HG03571 (cell line): ENCODE measurements around the gene ALLC.

ENCODE experiments used
- ATAC-seq: cut with Tn5 transposase; IDR thresholded peaks from one replicate; pipeline ENCODE4 v1.9.1; 2021; ENCODE audit not compliant: unreplicated experiment

The ALLC gene

DNA sequence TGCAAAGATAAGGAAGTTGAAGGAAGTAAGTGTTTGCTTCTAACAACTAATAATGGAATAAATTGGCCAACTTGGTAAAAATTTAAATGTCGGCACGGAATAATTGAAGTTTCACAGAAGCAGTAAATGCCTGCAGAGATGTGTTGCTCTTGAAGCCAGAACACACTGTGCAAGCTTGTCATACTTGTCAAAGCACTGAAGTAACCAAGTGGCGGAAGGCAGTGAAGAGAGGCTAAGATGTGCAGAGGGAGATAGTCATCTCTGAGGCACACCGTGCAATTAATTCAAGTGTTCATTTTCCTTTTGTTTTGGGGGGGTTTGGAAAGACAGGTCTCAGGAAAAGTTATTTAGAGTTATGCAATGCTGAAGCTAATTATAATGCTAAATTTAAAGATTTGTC lies 50.6 kb downstream of the ALLC start:
- ATAC-seq = no peak

GRCh38 chr2:3709225-3709624 lies 51.2 kb downstream of the ALLC start:
- ATAC-seq = no peak

DNA sequence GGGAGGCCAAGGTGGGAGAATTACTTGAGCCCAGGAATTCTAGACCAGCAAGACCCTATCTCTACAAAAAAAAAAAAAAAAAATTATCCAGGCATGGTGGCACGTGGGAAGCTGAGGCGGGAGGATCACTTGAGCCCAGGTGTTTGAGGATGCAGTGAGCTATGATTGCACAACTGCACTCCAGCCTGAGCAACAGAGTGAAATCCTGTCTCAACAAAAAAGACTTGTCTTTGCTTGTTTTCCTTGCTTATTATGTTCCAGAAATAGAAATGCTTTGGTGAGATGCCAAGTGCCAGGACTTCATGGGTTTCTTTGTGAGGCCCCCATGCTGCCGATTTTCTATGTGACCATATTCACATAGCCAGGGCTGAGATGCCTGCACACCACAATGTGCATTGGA lies 54.4 kb downstream of the ALLC start:
- ATAC-seq = no peak

DNA sequence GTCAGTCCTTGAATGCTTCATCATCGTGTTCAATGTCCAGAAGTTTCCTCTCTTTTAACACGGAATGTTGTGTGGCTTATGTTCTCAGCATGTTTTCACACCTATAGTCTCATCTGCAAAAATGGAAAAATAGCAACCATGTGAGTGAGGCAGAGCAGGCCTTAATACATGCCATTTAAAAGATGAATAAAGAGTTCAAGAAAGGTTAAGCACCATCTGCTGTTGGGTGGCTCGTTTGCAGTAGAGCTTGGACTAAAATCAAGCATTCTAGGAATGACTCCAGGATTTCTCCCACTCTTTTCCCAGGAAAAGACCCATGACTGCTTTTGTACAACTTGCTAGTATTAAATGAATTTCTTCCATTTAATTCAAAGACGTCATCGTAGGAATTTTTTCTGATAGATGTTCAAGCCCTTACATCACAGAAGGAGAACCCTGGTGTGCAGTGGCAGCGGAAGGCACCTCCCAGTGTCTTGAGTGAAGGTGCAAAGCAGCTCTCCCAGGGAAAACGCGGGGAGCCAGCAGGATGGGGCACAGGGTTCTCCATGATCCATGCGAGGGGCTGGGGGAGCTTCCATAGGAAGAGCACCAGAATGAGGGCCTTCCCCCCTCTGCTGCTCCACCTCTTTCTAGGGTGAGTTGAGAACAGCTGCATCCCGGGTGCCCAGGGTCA lies 55.0 kb downstream of the ALLC start:
- ATAC-seq = no peak

DNA sequence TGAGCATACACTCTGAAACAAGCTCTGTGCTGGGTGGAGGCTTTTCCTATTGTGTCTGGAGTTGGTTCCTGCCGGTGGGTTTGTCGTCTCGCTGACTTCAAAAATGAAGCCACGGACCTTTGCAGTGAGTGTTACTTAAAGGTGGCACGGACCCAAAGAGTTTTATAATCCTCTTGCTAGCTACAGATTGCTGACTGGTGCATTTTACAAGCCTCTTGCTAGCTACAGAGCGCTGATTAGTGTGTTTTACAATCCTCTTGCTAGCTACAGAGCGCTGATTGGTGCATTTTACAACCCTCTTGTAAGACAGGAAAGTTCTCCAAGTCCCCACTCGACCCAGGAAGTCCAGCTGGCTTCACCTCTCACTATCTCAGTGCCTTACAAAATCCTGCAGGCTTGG lies 60.7 kb downstream of the ALLC start:
- ATAC-seq = no peak

- no peak for ATAC-seq
These were observed 67.0 kb downstream of the ALLC start for GRCh38 chr2:3725002-3725401.

DNA sequence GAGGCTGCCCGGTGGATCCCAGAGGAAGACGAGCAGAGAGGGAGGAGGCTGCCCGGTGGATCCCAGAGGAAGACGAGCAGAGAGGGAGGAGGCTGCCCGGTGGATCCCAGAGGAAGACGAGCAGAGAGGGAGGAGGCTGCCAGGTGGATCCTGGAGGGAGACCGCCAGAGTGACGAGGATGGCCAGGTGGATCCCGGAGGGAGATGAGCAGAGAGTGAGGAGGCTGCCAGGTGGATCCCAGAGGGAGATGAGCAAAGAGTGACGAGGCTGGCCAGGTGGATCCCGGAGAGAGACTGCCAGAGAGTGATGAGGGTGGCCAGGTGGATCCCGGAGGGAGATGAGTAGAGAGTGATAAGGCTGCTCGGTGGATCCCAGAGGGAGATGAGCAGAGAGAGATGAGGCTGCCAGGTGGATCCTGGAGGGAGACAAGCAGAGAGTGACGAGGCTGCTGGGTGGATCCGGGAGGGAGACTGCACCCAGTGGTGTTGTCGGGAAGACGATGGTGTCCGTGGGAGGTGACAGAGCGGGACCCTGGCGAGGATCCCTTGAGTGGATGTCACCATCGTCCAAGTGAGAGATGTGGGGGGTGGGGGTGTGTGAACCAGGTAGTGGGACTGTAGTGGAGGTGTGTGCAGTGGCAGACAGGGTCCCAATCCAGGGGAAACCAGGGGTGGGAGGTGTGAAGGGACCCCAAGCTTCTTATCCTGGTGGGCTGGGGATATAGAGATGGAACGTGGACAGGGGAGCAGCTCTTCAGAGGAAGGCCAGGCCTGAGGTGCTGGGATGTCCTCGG lies 67.7 kb downstream of the ALLC start:
- no peak for ATAC-seq

GRCh38 chr2:3726511-3726910 lies 68.5 kb downstream of the ALLC start:
- ATAC-seq = no peak

DNA sequence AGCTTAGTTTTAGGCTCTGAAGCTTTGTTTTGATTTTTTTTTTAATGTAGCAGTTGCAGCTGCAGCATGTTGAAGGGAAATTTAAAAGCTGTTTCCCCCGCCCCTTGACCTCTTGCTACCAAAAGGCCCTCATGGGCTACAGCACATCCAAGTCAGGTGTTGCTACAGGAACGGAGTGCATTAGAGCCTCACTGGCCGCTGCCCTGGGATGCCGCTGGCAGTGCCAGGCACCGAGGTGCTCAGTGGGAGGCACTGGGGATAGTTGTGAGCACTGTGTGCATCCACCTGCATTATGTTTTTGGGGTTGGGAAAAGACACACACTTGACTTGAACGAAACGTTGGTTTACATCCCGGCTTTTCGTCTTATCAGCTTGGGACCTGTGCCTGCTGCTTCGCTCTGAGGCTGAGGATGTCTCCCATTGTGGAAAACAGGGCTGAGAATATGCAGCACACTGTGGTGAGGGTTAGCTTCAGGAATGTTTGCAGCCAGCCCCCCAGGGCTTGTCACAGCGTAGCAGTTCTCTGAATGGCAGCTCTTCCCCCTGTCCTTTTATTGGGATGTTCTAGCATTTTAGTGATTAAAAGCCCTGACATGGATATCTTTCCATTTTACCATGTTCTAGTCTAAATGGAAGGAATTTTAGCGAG lies 69.5 kb downstream of the ALLC start:
- ATAC-seq = no peak

GRCh38 chr2:3728104-3729054 lies 70.4 kb downstream of the ALLC start:
- no peak for ATAC-seq

DNA sequence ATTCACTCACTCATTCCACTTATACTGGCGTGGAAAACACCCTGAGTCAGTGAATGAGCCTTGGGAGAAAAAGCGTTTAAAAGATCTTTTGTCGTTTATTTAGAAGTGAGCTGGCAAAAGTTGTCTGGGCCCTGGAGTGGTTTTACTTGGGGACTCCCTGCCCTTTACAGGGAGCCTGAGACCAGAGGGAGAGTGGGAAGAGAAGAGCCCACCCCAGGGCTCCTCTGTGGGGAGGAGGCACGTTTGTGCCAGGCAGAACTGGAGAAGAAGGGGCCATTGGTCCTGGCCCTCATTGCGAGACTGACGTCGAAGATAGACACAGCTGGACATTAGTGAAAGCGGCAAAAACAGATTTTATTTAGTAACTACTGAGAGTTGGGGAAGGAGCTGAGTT lies 71.1 kb downstream of the ALLC start:
- ATAC-seq = no peak

GRCh38 chr2:3729786-3730185 lies 71.8 kb downstream of the ALLC start:
- ATAC-seq = no peak

- ATAC-seq = no peak
These were observed 72.6 kb downstream of the ALLC start for GRCh38 chr2:3730646-3731045.

- ATAC-seq = no peak
These were observed 73.8 kb downstream of the ALLC start for GRCh38 chr2:3731829-3732228.

DNA sequence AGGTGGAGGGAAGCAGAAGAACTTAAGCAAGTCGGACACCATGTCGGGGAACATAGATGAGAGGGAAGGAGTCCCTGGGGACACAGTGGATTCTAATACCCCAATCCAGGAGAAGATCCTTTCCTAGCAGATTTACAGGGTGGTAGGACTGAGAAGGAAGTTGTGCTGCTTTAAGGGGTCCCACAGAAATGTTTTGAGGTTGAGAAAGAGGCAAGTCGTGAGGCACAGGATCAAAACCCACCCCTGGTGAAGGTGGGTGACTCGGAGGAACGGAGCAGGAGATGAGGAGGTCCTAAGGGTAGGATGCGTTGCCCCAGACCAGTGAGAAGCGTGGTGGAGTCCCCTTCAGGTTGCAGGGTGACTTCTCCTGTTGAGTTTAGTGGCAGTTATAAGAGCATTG lies 78.1 kb downstream of the ALLC start:
- no peak for ATAC-seq

- ATAC-seq = no peak
These were observed 79.1 kb downstream of the ALLC start for GRCh38 chr2:3737128-3737527.

GRCh38 chr2:3738454-3738853 lies 80.5 kb downstream of the ALLC start:
- ATAC-seq = no peak

- no peak for ATAC-seq
These were observed 81.3 kb downstream of the ALLC start for GRCh38 chr2:3739313-3739712.

- no peak for ATAC-seq
These were observed 83.4 kb downstream of the ALLC start for GRCh38 chr2:3741396-3741795.

DNA sequence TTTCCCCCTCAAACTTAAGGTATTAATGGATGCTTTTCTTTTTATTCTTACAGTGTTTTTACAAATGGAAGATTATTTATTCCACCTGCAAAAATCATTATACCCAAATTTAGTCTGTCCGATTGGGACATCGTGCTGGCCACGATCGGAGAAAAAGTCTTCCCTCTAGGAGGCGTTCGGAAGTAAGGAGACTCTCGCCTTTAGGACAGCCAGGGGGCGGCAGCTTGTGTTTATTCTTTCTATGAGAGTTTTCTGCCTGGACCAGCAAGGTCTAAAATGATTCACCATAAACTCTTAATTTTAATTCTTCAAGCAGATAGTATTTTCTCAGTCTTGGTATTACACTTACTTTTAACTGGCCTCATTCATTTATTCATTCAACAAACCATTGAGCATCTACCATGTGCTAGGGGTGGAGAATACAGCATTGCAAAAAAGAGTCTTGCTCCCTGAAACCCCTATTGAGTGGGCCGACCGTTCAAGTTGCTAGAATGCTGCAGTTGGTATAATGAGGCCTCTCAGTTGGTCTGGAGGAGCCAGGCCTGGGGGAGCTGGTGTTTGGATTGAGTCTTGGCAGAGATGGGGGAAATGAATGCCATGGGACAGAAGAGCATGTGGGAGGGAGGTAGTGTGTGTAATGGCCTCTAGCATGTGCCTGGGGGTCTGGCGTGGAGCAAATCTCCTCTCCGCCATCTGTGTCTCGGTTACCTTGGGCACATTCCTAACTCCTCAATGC lies 84.0 kb downstream of the ALLC start:
- ATAC-seq = no peak
